Esophagus squamous epithelium (tissue), 5 donors: ENCODE results near the gene LFNG. TPM values are rescaled to one million over a fixed set of nuclear protein-coding genes. Genes with fewer than 3 reads are reported as not detected.

ENCODE experiments used
- DNase-seq: peaks from one replicate; lab custom pipeline; 2025; lab: John Stamatoyannopoulos, UW
- H3K27ac ChIP-seq, 4 donors: fragments of 200-600 bp; sonication (generic); one replicate each; pipeline ENCODE4 v1.5.1; 2016 to 2019; ENCODE audit warnings: mild to moderate bottlenecking in 1 of 4
- H3K27me3 ChIP-seq, 4 donors: fragments of 200-600 bp; sonication (generic); 1 replicate in 3 of 4; 2 replicates in 1 of 4; pipeline versions ENCODE4 v1.5.1 to v1.6.0; 2017 to 2021; ENCODE audit warnings: antibody characterized with exemption in 1 of 4
- H3K36me3 ChIP-seq, 3 donors: fragments of 200-600 bp; sonication (generic); one replicate each; pipeline ENCODE4 v1.5.1; 2016 to 2019
- H3K4me1 ChIP-seq, 3 donors: fragments of 200-600 bp; sonication (generic); one replicate each; pipeline ENCODE4 v1.5.1; 2017 to 2019
- H3K4me3 ChIP-seq, 4 donors: fragments of 200-600 bp; sonication (generic); 1 replicate in 3 of 4; 2 replicates in 1 of 4; pipeline ENCODE4 v1.5.1; 2016 to 2019; ENCODE audit warnings: mild to moderate bottlenecking in 2 of 4, moderate library complexity in 1 of 4
- H3K9me3 ChIP-seq, 3 donors: fragments of 200-600 bp; sonication (generic); one replicate each; pipeline ENCODE4 v1.5.1; 2016 to 2019
- POLR2A ChIP-seq, 4 donors: fragments of 450-650 bp; IDR thresholded peaks; one replicate each; pipeline ENCODE4 v1.6.1; 2017; ENCODE audit warnings: antibody characterized with exemption in 4 of 4, mild to moderate bottlenecking in 4 of 4, moderate library complexity in 3 of 4
- WGBS, 2 donors: methylation state at CpG; one replicate each; pipeline ENCODE4 v1.1.5; 2018; 5-methylcytosine and 5-hydroxymethylcytosine counted together
- intact Hi-C: fragments of 100-400 bp; cut with DNase I; formaldehyde crosslinking; loops from one replicate; pipeline ENCODE4 v1.15.0; 2022
- total RNA-seq, 4 donors: library from RNA; depleted of rRNA; stranded (reverse); fragments of >200 nt; gene quantifications; one replicate each; pipeline ENCODE4 v1.1.0, GENCODE V29; 2016
- TF ChIP-seq, protein P1 (sequence below), 6 experiments: fragments of 450-650 bp in 4 of 6; fragments of 200-600 bp in 2 of 6; sonication (generic) in 2 of 6; IDR thresholded peaks; one replicate each; pipeline ENCODE4 v1.5.1; 2016 to 2019; ENCODE audit warnings: antibody characterized with exemption in 6 of 6, mild to moderate bottlenecking in 4 of 6, moderate library complexity in 4 of 6
- donor health status: DM: yes; HTN: yes; CAD: no.

LFNG gene
- total RNA-seq, 4 donors from 2014 or later, result 6.1 to 17.2 (median 11.9) TPM

DNA sequence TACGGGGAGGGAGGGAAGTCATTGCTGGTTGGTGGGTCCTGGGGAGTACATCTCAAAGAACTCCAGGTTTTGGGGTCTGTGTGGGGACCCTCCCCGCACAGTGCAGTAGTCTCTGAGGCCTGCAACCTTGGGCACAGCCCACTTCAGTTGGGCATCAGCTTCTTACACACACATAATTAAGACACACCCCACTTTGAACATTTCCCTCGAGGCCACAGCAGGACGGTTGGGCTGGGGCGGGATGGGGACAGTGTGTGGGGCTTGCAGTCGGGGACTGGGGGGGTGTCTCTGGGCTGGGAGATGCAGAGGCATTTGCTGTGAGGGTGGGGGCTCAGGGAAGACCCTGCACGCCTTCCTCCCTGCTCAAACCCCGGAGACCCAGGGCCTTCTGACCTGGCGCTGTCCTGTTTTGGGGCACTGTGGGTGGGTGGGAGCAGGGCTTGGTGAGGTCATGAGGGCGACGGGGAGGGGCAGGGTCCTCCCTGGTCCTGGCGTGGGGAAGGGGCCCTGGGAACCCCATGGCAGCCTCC lies 1.3 kb downstream of the LFNG start:
- no peaks in the 10 kb centered on the region for H3K9me3 ChIP-seq
- H3K4me1 ChIP-seq, result peaks cover 51 to 77% (median 57%) of the 10 kb centered on the region in 3 donors
- peak overlapping the region; percentile 25 to 69 (median 60) for H3K4me3 ChIP-seq
- peaks cover 0 to 94% (median 5%) of the 10 kb centered on the region in 4 donors for H3K27me3 ChIP-seq
- no peak for DNase-seq
- TF ChIP-seq, protein P1, sequence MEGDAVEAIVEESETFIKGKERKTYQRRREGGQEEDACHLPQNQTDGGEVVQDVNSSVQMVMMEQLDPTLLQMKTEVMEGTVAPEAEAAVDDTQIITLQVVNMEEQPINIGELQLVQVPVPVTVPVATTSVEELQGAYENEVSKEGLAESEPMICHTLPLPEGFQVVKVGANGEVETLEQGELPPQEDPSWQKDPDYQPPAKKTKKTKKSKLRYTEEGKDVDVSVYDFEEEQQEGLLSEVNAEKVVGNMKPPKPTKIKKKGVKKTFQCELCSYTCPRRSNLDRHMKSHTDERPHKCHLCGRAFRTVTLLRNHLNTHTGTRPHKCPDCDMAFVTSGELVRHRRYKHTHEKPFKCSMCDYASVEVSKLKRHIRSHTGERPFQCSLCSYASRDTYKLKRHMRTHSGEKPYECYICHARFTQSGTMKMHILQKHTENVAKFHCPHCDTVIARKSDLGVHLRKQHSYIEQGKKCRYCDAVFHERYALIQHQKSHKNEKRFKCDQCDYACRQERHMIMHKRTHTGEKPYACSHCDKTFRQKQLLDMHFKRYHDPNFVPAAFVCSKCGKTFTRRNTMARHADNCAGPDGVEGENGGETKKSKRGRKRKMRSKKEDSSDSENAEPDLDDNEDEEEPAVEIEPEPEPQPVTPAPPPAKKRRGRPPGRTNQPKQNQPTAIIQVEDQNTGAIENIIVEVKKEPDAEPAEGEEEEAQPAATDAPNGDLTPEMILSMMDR (IDR thresholded peaks at IDR 0.05), result no peak
- no peak for TF ChIP-seq POLR2A (IDR thresholded peaks at IDR 0.05)
- WGBS, 2 donors, result 0% methylated on average over 1 to 4 of the region's 12 CpGs
- H3K36me3 ChIP-seq, result peaks cover 0 to 11% (median 0%) of the 10 kb centered on the region in 3 donors
- peak overlapping the region; percentile 76 to 91 (median 83) for H3K27ac ChIP-seq
- intact Hi-C loops, result no loop called here

DNA sequence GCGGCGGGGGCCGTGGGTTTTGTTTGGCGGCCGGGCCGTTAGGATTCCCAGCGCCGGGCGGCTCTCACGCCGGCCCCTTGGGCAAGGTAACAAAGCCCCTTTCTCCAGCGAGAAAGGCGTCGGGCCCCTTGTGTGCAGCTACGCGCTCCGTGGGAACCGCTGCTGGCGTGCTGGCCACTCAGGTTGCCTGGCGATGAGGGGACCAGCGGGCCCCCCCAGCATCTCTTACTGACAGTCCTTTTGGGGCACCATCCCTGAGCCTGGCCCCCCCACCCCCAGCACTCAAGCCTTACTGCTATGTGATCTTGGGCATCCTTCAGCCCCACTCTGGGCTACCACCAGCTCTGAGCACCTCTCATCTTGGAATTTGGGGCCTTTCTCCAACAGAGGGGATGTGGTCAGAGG lies 1.8 kb downstream of the LFNG start:
- WGBS, 2 donors, result 30% methylated on average over 11 of the region's 21 CpGs; no CpG with 5 or more reads in 1 of the 2 donors
- peak overlapping the region; percentile 25 to 69 (median 60) for H3K4me3 ChIP-seq
- H3K4me1 ChIP-seq, result peaks cover 55 to 82% (median 62%) of the 10 kb centered on the region in 3 donors
- H3K9me3 ChIP-seq, result no peaks in the 10 kb centered on the region
- peaks cover 0 to 96% (median 5%) of the 10 kb centered on the region in 4 donors for H3K27me3 ChIP-seq
- intact Hi-C loops, result no loop called here
- TF ChIP-seq, protein P1 (IDR thresholded peaks at IDR 0.05), result no peak
- TF ChIP-seq POLR2A (IDR thresholded peaks at IDR 0.05), result no peak
- peaks cover 0 to 17% (median 0%) of the 10 kb centered on the region in 3 donors for H3K36me3 ChIP-seq
- peak overlapping the region; percentile 76 to 91 (median 83) for H3K27ac ChIP-seq
- DNase-seq, result no peak

DNA sequence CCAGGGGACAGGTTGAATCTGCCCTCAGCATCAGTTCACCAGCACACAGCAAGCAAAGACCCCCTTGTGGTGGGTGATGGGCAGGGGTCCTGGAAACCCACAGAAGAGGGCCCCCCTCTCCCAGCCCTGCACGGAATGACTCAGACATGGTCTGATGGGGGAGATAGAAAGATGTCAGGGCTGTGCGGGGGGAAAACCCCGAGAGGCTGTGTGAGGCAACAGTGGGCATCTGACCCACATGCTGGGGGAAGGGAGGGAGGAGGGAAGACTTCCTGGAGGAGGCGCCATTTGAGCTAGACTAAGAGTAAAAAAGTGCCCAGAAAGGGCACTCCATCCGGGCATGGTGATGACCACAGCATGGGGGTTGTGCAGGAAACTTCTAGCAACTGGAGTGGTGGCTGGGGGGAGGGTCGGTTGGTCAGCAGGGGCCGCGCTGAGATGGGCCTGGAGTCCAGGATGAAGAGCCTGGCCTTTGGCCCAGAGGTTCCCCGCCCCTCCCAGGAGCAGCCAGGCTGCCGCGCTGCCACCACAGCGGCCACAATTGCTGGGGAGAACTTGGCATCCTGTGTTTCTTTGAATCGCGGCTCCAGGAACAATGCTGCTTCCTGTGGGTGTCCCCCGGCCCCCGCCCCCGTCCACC lies 2.5 kb downstream of the LFNG start:
- TF ChIP-seq, protein P1 (IDR thresholded peaks at IDR 0.05), result no peak
- peak in 1 of 4 donors; percentile 12 for TF ChIP-seq POLR2A (IDR thresholded peaks at IDR 0.05)
- Histone ChIP-seq H3K27ac (peak overlapping the region; percentile 76 to 91 (median 83)), H3K4me3 (peak overlapping the region; percentile 25 to 69 (median 60)), H3K36me3 (peaks cover 0 to 24% (median 5%) of the 10 kb centered on the region in 3 donors), H3K4me1 (peaks cover 62 to 90% (median 69%) of the 10 kb centered on the region in 3 donors), H3K27me3 (peaks cover 0 to 96% (median 5%) of the 10 kb centered on the region in 4 donors), H3K9me3 (no peaks in the 10 kb centered on the region)
- WGBS, 2 donors, result 9 to 19% methylated on average over 7 to 10 of the region's 17 CpGs
- DNase-seq, result no peak
- intact Hi-C loops, result no loop called here

DNA sequence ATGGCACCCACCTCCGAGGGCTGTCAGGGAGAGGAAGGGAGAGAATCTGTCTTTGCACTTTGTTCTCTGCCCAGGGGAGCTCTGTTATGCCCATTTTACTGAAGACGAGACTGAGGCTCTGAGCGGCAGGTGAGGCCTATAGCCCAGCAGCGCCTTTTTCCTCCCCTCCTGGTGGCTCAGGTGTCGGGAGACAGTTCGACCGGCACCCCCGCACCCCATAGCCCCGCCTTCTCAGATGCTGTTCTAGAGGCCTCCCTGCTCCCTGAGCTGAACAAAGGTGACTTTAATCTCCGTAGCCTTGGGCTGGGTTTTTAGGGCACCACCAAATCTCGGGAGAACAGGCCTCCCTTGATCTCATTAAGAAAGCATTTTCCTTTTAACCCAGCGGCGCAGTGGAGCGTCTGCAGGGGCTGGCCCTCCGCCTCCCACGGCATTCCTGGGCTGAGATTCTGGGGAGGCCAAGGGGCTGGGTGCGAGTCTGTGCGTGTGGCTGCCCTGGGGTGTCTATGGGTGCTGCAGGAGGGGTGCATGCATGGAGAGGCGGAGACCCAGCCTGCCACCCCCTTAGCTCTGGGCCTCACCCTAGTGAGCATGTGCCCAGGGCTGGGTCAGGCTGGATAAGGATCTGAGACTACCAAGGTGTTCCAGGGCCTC lies 3.3 kb downstream of the LFNG start:
- TF ChIP-seq, protein P1 (IDR thresholded peaks at IDR 0.05), result peak in 2 of 6 experiments; percentile 3 to 6
- no peak for TF ChIP-seq POLR2A (IDR thresholded peaks at IDR 0.05)
- H3K9me3 ChIP-seq, result no peaks in the 10 kb centered on the region
- intact Hi-C loops, result no loop called here
- 17% methylated on average over 1 of the region's 19 CpGs; no CpG with 5 or more reads in 1 of the 2 donors for WGBS, 2 donors
- H3K27ac ChIP-seq, result peak overlapping the region; percentile 76 to 91 (median 83)
- no peak for DNase-seq
- peaks cover 0 to 29% (median 6%) of the 10 kb centered on the region in 3 donors for H3K36me3 ChIP-seq
- H3K4me1 ChIP-seq, result peaks cover 70 to 97% (median 76%) of the 10 kb centered on the region in 3 donors
- peak overlapping the region; percentile 25 to 69 (median 60) for H3K4me3 ChIP-seq
- H3K27me3 ChIP-seq, result peaks cover 0 to 94% (median 5%) of the 10 kb centered on the region in 4 donors
